LNCAP (cell line): Measurements from ENCODE around the gene BBOX1.

Experiments used
- TF ChIP-seq, protein P1 (sequence below): fragments of 450-650 bp; IDR thresholded peaks from 2 replicates; pipeline ENCODE4 v1.5.1; 2017; ENCODE audit warnings: mild to moderate bottlenecking

BBOX1 gene

DNA sequence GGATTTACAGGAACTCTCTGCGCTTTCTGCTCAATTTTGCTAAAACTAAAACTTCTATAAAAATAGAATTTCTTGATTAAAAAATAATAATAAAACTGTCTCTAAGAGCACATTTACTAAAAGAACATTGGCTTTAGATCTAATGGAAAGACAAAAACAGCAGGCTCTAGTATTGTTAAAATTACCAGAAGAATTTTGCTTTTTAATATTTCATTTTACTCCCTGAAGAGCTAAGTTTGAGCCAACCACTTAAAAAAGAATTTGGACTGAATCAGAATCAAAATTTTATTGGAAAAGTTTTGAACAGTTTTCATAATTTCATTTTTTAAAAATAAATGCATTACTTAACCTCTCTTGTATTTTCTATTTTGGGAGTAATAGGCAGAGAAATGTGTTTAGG, 107.3 kb downstream of the BBOX1 start:
- TF ChIP-seq, protein P1, sequence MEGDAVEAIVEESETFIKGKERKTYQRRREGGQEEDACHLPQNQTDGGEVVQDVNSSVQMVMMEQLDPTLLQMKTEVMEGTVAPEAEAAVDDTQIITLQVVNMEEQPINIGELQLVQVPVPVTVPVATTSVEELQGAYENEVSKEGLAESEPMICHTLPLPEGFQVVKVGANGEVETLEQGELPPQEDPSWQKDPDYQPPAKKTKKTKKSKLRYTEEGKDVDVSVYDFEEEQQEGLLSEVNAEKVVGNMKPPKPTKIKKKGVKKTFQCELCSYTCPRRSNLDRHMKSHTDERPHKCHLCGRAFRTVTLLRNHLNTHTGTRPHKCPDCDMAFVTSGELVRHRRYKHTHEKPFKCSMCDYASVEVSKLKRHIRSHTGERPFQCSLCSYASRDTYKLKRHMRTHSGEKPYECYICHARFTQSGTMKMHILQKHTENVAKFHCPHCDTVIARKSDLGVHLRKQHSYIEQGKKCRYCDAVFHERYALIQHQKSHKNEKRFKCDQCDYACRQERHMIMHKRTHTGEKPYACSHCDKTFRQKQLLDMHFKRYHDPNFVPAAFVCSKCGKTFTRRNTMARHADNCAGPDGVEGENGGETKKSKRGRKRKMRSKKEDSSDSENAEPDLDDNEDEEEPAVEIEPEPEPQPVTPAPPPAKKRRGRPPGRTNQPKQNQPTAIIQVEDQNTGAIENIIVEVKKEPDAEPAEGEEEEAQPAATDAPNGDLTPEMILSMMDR, result no peak

DNA sequence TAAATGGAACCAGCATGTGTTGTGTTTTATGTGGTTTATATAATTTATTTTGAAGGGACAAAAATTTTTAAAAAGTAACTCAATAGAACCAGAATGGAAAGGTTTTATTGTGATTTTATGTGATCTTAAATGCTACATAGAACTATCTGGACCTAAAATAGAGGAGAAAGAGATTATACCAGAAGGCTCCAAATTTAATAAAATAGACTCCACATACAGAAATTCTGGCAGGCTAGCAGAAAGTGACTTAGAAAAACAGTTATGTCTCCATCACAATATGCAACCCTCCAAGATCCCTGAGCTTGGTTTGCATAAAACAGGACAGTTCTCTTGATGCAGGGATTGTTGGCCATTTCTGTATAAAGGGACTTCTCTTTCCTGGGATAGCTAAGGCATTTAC, 107.9 kb downstream of the BBOX1 start:
- TF ChIP-seq, protein P1, result no peak

DNA sequence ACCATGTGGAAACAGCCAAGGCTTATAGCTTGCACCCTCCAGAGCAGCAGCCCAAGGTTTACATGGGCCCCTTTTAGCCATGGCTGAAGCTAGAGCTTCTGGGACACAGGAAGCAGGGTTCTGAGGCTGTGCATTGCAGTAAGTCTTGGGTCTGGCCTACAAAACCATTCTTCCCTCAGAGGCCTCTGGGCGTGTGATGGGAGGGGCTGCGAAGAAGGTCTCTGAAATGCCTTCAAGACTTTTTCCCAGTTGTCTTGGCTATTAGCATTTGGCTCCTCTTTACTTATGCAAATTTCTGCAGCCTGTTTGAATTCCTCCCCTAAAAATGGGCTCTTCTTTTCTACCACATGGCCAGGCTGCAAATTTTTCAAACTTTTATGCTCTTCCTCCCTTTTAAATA, 109.5 kb downstream of the BBOX1 start:
- TF ChIP-seq, protein P1, result no peak

DNA sequence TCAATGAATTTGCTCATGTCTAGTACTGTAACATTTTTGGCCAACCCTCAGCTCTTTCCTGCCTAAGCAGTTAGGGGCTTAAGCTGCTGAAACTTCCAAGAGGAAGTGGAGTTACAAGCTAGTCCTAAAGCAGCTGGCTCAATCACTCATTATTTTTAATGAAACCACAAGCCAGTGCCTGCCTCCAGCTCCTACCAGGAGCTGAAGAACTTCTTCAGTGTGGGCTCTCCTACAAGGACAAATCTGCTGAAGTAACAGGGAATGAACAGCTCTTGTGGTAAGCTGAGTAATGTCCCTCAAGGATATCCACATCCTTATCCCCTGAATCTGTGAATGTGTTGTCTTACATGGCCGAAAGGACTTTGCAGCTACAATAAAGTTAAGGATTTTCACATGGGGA, 112.5 kb downstream of the BBOX1 start:
- TF ChIP-seq, protein P1, result no peak

DNA sequence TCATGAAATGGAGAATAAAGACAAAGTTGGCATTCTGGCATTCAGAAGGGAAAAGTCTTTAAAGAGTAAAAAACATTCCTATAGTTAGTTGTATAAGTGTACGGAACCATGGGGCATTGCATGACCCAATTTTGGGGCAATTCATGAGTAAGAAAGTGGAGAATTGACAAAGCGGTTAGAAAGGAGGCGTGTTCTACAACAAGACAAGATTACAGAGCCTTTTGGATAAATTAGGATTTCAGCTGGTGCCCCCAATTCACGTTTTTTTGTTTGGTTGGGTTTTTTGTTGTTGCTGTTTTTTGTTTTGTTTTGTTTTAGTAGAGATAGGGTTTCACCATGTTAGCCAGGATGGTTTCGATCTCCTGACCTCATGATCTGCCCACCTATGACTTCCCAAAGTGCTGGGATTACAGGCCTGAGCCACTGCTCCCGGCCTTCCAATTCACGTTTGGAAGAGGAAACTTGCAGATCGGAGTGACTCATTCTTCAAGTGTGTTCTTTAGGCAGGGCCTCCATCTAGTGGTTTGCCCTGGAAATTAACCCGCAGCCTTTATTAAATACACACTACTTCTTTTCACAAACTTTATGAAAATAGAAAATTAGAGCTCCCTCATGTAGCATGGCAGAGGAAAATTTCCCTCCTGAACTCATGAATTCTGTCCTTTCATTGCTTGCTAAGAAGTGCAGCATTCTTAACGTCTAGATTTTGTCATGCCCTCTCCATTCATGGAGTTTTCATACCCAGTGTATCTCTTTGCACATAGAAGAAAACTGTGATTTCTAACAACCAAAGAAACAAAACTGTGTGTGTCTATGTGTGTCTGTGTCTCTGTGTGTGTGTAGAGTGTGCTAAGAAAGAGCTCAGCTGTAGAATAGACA, 118.1 kb downstream of the BBOX1 start:
- TF ChIP-seq, protein P1, result peak; percentile 91

DNA sequence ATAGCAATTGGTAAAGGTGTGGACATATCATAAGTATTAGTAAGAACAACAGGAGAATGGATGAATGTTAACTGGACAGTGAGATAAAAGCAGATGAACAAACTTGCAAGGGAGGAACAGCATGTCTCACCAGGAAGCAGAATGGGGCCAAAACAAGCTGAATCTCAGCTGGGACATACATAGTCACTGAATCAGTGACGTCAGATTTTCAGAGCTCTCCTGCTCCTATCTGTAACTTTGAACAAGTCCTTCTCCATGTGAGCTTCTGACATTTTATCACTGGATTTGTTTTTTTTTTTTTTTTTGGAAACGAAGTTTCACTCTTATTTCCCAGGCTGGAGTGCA, 118.7 kb downstream of the BBOX1 start:
- TF ChIP-seq, protein P1, result no peak

DNA sequence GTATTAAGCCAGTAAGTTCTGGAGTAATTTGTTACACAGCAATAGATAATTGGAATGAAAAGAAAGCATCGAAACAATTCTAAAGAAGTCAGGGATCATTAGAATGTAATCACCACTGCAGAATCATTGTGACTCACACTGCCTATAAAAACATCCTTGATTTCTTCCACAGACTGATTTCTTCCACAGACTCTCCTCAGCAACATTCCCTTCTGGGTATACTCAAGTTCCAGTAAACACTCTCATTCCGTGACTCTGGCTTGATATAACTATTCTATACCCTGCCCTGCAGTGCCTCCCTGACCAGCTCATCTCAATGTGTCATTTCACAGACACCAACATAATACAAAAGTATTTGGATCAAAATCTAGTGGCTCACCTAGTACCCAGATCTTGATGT, 120.5 kb downstream of the BBOX1 start:
- TF ChIP-seq, protein P1, result no peak
